ENCODE data around the gene RHOT1.

DNA sequence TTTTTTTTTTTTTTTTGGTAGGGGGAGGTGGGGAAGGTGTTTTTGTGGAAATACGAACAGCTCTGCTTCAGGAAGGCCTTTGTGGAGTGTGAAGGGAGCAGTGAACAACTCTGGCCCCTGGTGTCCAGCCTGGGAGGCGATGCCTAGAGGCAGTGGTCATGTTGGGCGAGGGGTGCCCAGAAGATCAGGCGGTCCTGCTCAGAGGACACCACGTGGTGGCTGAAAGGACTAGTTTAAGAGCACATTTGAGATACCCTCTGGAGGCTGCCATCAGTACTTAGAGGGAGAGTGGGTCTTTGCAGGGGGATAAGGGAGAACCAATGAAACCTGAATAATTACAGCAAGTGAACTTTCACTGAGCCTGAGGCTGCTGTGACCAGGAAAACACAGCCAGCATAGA lies 40.1 kb upstream of the RHOT1 start:
- TF ChIP-seq EP300 (IDR thresholded peaks at IDR 0.05; ENCODE audit: borderline replicate concordance) (no peak), YY1 (IDR thresholded peaks at IDR 0.05; ENCODE audit: low read depth) (no peak), MAX (IDR thresholded peaks at IDR 0.05) (no peak), RAD21 (IDR thresholded peaks at IDR 0.05; ENCODE audit: low read depth) (no peak), TEAD4 (IDR thresholded peaks at IDR 0.05) (no peak), TAF1 (IDR thresholded peaks at IDR 0.05; ENCODE audit: low read depth) (no peak), FOXM1 (IDR thresholded peaks at IDR 0.05; ENCODE audit: borderline replicate concordance, low read depth) (no peak), NFIC (IDR thresholded peaks at IDR 0.05) (no peak), TCF12 (IDR thresholded peaks at IDR 0.05; ENCODE audit: low read depth) (no peak), USF1 (IDR thresholded peaks at IDR 0.05) (no peak), ZBTB7A (IDR thresholded peaks at IDR 0.05; ENCODE audit: low read depth) (no peak)
- TF ChIP-seq, protein P1, sequence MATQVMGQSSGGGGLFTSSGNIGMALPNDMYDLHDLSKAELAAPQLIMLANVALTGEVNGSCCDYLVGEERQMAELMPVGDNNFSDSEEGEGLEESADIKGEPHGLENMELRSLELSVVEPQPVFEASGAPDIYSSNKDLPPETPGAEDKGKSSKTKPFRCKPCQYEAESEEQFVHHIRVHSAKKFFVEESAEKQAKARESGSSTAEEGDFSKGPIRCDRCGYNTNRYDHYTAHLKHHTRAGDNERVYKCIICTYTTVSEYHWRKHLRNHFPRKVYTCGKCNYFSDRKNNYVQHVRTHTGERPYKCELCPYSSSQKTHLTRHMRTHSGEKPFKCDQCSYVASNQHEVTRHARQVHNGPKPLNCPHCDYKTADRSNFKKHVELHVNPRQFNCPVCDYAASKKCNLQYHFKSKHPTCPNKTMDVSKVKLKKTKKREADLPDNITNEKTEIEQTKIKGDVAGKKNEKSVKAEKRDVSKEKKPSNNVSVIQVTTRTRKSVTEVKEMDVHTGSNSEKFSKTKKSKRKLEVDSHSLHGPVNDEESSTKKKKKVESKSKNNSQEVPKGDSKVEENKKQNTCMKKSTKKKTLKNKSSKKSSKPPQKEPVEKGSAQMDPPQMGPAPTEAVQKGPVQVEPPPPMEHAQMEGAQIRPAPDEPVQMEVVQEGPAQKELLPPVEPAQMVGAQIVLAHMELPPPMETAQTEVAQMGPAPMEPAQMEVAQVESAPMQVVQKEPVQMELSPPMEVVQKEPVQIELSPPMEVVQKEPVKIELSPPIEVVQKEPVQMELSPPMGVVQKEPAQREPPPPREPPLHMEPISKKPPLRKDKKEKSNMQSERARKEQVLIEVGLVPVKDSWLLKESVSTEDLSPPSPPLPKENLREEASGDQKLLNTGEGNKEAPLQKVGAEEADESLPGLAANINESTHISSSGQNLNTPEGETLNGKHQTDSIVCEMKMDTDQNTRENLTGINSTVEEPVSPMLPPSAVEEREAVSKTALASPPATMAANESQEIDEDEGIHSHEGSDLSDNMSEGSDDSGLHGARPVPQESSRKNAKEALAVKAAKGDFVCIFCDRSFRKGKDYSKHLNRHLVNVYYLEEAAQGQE (IDR thresholded peaks at IDR 0.05; ENCODE audit: low read depth): no peak

Measured in Ishikawa (cell line).